SJCRH30 (cell line): Measurements from ENCODE around the gene MCUB. TPM values are rescaled to one million over a fixed set of nuclear protein-coding genes. Genes with fewer than 3 reads are reported as not detected.
"Not testable (repeated sequence)": the region's sequence is repeated elsewhere in the genome, so short reads cannot be mapped to it uniquely, and the experiment has no call there.

Experiments
- DNase-seq, 2 experiments: peaks; one replicate each; pipeline ENCODE4 v3.0.0-alpha.2; 2015 to 2020
- H3K27ac ChIP-seq: fragments of 250-450 bp; sonication (Bioruptor Pico); 2 replicates; pipeline ENCODE4 v1.5.1; 2020; ENCODE audit warnings: mild to moderate bottlenecking, moderate library complexity
- H3K27me3 ChIP-seq: fragments of 250-450 bp; sonication (Bioruptor Pico); 2 replicates; pipeline ENCODE4 v1.5.1; 2020; ENCODE audit warnings: mild to moderate bottlenecking, moderate library complexity
- H3K36me3 ChIP-seq: fragments of 250-450 bp; sonication (Bioruptor Pico); 2 replicates; pipeline ENCODE4 v1.5.1; 2020; ENCODE audit warnings: mild to moderate bottlenecking, moderate library complexity
- H3K4me1 ChIP-seq: fragments of 250-450 bp; sonication (Bioruptor Pico); 2 replicates; pipeline ENCODE4 v1.5.1; 2020; ENCODE audit warnings: mild to moderate bottlenecking, moderate library complexity
- H3K4me3 ChIP-seq: fragments of 250-450 bp; sonication (Bioruptor Pico); 2 replicates; pipeline ENCODE4 v1.5.1; 2020; ENCODE audit warnings: mild to moderate bottlenecking, moderate library complexity
- H3K9me3 ChIP-seq: fragments of 250-450 bp; sonication (Bioruptor Pico); replicated peaks from 2 replicates; pipeline ENCODE4 v1.5.1; 2020; ENCODE audit warnings: mild to moderate bottlenecking, moderate library complexity
- total RNA-seq: library from RNA; depleted of rRNA; stranded (reverse); fragments of >200 nt; shearing (Covaris generic); gene quantifications from 2 replicates; pipeline ENCODE4 v1.2.3, GENCODE V29; 2014

The MCUB gene
- total RNA-seq, 1 experiment from 2014 or later, result 46.1 TPM

DNA sequence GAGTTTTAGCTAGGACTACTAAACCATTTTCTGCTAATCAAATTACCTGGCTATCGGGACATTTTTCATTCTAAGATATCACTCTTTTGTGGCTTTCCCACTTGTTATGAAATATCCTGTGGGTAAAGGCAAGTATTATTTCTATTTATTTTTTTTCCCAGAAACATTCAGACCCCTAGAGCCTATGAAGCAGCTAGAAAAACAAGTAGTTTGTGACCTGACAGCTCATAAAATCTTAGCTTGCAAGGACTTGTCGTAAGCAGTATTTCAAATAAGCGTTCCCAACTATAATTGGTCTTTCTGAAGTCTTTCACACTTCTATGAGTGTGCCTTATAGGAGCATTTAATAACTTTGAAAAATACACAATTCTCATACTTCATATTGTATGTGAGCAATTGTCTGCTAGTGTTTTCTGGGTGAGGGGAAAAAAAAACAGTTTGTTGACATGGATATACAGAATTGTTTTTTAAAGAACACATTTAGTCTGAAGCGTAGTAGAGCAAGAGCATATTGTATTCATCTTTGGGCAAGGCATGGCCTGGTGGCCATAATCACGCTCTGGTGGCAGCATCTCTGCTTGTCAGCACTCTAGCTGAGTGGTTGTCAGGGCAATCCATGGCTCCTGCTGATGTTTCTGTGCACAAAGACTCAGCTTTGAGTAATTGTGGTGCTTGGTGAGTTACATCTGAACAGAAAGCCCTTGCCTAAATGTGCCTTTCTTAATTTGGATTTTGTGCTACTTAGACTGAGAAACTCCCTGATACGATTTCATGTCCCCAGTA lies 2.6 kb downstream of the MCUB start:
- H3K36me3 ChIP-seq, result peaks cover 5% of the 10 kb centered on the region; the same call in 1 of the 2 replicates
- H3K4me3 ChIP-seq, result no peak overlapping the region
- H3K9me3 ChIP-seq, result no peaks in the 10 kb centered on the region
- H3K4me1 ChIP-seq, result peaks cover 12% of the 10 kb centered on the region
- no peak overlapping the region for H3K27ac ChIP-seq
- no peak for DNase-seq
- H3K27me3 ChIP-seq, result no peaks in the 10 kb centered on the region

DNA sequence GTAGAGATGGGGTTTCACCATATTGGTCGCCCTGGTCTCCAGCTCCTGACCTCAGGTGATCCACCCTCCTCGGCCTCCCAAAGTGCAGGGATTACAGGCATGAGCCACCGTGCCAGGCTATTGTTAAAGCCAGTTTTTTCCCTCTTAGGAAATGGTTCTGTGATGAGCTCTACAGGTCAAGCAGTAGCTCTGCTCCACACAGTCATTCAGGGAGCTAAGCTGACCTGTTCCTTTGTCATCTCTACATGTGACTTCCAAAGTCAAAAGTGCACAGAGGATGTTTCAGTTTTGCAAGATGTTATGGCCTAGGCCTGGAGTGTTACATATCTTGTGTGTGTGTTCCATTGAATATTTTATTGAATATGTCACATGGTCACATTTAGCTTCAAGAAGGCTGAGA lies 11.4 kb downstream of the MCUB start:
- H3K9me3 ChIP-seq, result no peaks in the 10 kb centered on the region
- H3K27ac ChIP-seq, result no peak overlapping the region
- H3K27me3 ChIP-seq, result no peaks in the 10 kb centered on the region
- no peak overlapping the region for H3K4me3 ChIP-seq
- H3K4me1 ChIP-seq, result peaks cover 19% of the 10 kb centered on the region
- DNase-seq, result no peak
- H3K36me3 ChIP-seq, result no peaks in the 10 kb centered on the region; the same call in 1 of the 2 replicates

- no peaks in the 10 kb centered on the region for H3K27me3 ChIP-seq
- H3K27ac ChIP-seq, result no peak overlapping the region
- H3K36me3 ChIP-seq, result no peaks in the 10 kb centered on the region; the same call in 1 of the 2 replicates
- peaks cover 23% of the 10 kb centered on the region for H3K4me1 ChIP-seq
- H3K9me3 ChIP-seq, result no peaks in the 10 kb centered on the region
- DNase-seq, result no peak
- no peak overlapping the region for H3K4me3 ChIP-seq
Measured at GRCh38 chr4:109572154-109572553, 12.1 kb downstream of the MCUB start.

DNA sequence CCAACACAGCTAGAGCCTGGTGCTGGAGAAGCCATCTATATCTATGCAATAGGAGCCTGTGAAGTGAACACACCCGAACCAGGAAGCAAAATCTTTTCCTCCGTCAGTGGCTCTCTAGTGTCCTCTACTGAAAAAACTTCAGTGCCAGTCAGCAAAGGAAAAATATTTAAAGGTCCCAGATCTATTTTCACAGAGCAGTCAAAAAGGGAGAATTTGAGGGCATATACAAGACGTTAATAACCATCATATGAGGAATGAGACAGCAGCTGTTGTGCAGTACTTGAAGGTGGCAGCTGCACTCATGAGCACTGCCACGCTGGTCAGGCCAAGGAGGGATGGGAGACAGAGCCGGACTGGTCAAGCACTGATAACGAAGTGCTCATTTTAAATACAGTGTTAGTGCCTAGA lies 14.4 kb downstream of the MCUB start:
- H3K27ac ChIP-seq, result peak overlapping the region; percentile 86
- H3K36me3 ChIP-seq, result no peaks in the 10 kb centered on the region
- peaks cover 23% of the 10 kb centered on the region for H3K4me1 ChIP-seq
- peak overlapping the region; percentile 32 for H3K4me3 ChIP-seq
- DNase-seq, result peak; percentile 90 to 94
- H3K9me3 ChIP-seq, result no peaks in the 10 kb centered on the region
- no peaks in the 10 kb centered on the region for H3K27me3 ChIP-seq

GRCh38 chr4:109574931-109575804 lies 15.1 kb downstream of the MCUB start:
- H3K36me3 ChIP-seq, result no peaks in the 10 kb centered on the region
- no peaks in the 10 kb centered on the region for H3K27me3 ChIP-seq
- 0 out of 2 replicates have a peak, but pooled peaks cover 2% of the 10 kb centered on the region for H3K9me3 ChIP-seq
- peaks cover 23% of the 10 kb centered on the region for H3K4me1 ChIP-seq
- peak; percentile 20 to 49 for DNase-seq
- H3K4me3 ChIP-seq, result peak overlapping the region; percentile 32
- H3K27ac ChIP-seq, result peak overlapping the region; percentile 86

GRCh38 chr4:109576462-109576861 lies 16.4 kb downstream of the MCUB start:
- 0 out of 2 replicates have a peak, but pooled peaks cover 2% of the 10 kb centered on the region for H3K9me3 ChIP-seq
- DNase-seq, result peak; percentile 33 to 69
- no peak overlapping the region for H3K4me3 ChIP-seq
- H3K27me3 ChIP-seq, result no peaks in the 10 kb centered on the region
- H3K4me1 ChIP-seq, result peaks cover 23% of the 10 kb centered on the region
- H3K27ac ChIP-seq, result peak overlapping the region; percentile 86
- H3K36me3 ChIP-seq, result no peaks in the 10 kb centered on the region

GRCh38 chr4:109578846-109579245 lies 18.8 kb downstream of the MCUB start:
- no peak overlapping the region for H3K4me3 ChIP-seq
- H3K4me1 ChIP-seq, result peaks cover 23% of the 10 kb centered on the region
- no peak for DNase-seq
- H3K36me3 ChIP-seq, result no peaks in the 10 kb centered on the region
- H3K27me3 ChIP-seq, result no peaks in the 10 kb centered on the region
- H3K27ac ChIP-seq, result no peak overlapping the region
- peaks cover 7% of the 10 kb centered on the region; the same call in 1 of the 2 replicates for H3K9me3 ChIP-seq

GRCh38 chr4:109579997-109580396 lies 20.0 kb downstream of the MCUB start:
- peaks cover 17% of the 10 kb centered on the region for H3K4me1 ChIP-seq
- not testable (repeated sequence) for H3K36me3 ChIP-seq, H3K27ac ChIP-seq, H3K27me3 ChIP-seq, H3K4me3 ChIP-seq, H3K9me3 ChIP-seq, DNase-seq

DNA sequence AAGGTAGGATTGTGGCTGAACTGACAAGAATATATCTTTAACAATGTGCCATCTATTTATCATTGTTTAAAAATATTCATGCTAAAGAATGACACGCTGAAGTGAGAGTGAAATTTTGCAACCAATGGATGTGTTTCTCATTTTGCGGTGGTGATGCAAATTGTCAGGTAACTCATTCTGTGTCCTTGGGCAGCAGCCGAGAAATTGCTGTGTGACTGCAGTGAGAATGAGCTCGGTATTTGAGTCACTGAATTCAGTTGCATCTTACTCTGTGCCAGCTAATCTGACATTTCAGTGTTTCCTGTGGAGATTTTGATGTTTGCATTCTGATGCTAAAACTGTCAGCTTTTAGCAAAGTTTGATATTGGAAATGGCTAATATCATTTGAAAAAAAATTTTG lies 28.1 kb downstream of the MCUB start:
- no peaks in the 10 kb centered on the region for H3K4me1 ChIP-seq
- no peaks in the 10 kb centered on the region for H3K9me3 ChIP-seq
- DNase-seq, result no peak
- H3K36me3 ChIP-seq, result no peaks in the 10 kb centered on the region; the same call in 1 of the 2 replicates
- no peaks in the 10 kb centered on the region for H3K27me3 ChIP-seq
- H3K4me3 ChIP-seq, result no peak overlapping the region
- no peak overlapping the region for H3K27ac ChIP-seq

GRCh38 chr4:109589119-109589518 lies 29.1 kb downstream of the MCUB start:
- Histone ChIP-seq H3K27ac (no peak overlapping the region), H3K9me3 (no peaks in the 10 kb centered on the region), H3K4me3 (no peak overlapping the region), H3K27me3 (no peaks in the 10 kb centered on the region), H3K4me1 (no peaks in the 10 kb centered on the region), H3K36me3 (no peaks in the 10 kb centered on the region; the same call in 1 of the 2 replicates)
- DNase-seq, result no peak

DNA sequence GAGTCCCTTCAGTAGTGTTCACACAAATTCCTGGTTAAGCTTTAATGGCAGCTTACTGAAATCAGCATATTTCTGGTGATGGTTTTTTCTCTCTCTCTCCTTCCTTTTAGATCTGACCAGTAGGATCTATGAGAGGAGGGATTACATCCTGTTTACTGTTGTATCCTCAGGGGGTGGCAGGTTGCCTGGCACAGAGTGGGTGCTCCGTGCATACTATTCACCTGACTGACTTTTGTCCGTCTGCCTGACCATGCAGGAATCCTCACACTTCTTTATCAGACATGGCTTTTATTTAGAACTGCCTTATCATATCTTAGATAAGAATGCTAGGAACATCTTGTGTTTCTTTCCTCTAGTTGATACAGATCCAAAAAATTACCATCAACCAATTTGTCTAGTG lies 29.6 kb downstream of the MCUB start:
- no peaks in the 10 kb centered on the region for H3K4me1 ChIP-seq
- H3K9me3 ChIP-seq, result no peaks in the 10 kb centered on the region
- H3K4me3 ChIP-seq, result no peak overlapping the region
- H3K36me3 ChIP-seq, result no peaks in the 10 kb centered on the region; the same call in 1 of the 2 replicates
- no peaks in the 10 kb centered on the region for H3K27me3 ChIP-seq
- no peak for DNase-seq
- no peak overlapping the region for H3K27ac ChIP-seq

DNA sequence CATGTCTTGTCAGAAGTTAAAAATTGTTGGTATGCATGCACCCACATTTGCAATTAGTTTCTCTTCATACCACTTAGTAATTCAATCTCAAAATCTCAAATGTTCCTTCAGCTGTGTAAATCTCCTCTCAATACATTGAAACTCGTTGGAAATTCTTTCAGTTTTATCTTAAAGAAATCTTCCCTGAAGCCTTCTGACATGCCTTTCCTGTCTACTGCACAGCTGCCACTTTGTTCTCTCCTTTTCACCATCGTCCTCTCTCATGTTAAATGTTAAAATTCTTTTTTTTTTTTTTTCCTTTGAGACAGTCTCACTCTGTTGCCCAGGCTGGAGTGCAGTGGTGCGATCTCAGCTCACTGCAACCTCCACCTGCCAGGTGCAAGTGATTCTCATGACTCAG lies 30.9 kb downstream of the MCUB start:
- Histone ChIP-seq H3K27ac (peak overlapping the region; percentile 9; the same call in 1 of the 2 replicates), H3K4me1 (no peaks in the 10 kb centered on the region), H3K9me3 (no peaks in the 10 kb centered on the region), H3K4me3 (no peak overlapping the region), H3K27me3 (no peaks in the 10 kb centered on the region), H3K36me3 (no peaks in the 10 kb centered on the region; the same call in 1 of the 2 replicates)
- DNase-seq, result peak in 1 of 2 experiments; percentile 26

DNA sequence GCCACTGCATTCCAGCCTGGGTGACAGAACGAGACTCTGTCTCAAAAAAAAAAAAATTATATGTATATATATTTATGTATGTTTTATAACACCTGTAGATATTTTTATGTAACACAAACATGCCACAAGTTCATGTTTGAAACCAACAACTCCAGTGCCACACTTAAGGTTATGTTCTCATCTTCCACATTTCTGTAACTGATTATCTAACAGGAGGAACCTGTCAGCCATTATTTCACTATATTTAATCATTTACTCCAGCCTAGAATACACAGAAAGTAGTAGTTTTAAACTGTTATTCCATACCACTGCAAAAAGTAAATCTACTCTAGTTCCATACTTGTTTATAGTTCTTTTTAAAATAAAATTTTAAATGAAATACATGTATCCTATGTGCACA lies 32.3 kb downstream of the MCUB start:
- Histone ChIP-seq H3K4me1 (no peaks in the 10 kb centered on the region), H3K4me3 (no peak overlapping the region), H3K27ac (no peak overlapping the region), H3K27me3 (no peaks in the 10 kb centered on the region), H3K36me3 (no peaks in the 10 kb centered on the region), H3K9me3 (no peaks in the 10 kb centered on the region)
- DNase-seq, result no peak

GRCh38 chr4:109595123-109595522 lies 35.1 kb downstream of the MCUB start:
- not testable (repeated sequence) for DNase-seq, H3K27me3 ChIP-seq, H3K9me3 ChIP-seq, H3K4me3 ChIP-seq, H3K4me1 ChIP-seq, H3K27ac ChIP-seq, H3K36me3 ChIP-seq
